DMS114 treated with DMSO at 0.1 percent for 48 hours (cell line): ENCODE measurements around the gene KCNQ1.

Experiments used
- DNase-seq: peaks from one replicate; lab custom pipeline; 2025; ENCODE audit not compliant: unreplicated experiment; lab: John Stamatoyannopoulos, UW

The KCNQ1 gene

GRCh38 chr11:2887515-2888195 is 442.8 kb downstream of the KCNQ1 start:
- DNase-seq: no peak

DNA sequence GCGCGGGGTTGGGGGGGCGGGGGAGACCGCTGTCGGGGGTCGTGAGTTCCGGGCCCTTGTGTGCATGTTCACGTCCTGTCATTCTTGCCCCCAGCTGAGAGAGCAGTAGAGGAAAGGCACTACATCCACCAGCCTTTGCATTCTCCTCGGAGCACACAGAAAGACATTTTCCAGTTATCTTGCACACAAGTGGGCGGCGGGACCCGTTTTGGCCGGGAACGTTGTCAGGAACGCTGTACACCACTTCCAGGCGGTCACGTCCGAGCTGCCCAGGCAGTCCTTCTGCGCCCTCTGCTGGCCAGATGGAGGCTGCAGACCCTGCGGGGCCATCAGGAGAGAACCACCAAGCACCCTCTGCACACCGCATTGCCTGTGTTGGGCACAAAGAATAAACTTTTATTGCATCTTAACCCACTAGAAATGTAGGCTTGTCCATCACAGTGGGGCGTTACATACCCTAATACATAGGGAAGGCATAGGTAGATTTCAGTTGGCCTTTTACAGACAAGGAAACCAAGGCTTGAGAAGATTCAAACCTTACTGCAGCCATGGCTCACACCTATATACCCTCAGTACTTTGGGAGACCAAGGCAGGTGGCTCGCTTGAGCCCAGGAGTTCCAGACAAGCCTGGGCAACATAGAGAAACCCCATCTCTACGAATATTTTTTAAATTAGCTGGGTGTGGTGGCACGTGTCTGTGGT is 443.6 kb downstream of the KCNQ1 start:
- peak; percentile 47 for DNase-seq

- DNase-seq: no peak
Observed at GRCh38 chr11:2889362-2890273, 444.8 kb downstream of the KCNQ1 start.

DNA sequence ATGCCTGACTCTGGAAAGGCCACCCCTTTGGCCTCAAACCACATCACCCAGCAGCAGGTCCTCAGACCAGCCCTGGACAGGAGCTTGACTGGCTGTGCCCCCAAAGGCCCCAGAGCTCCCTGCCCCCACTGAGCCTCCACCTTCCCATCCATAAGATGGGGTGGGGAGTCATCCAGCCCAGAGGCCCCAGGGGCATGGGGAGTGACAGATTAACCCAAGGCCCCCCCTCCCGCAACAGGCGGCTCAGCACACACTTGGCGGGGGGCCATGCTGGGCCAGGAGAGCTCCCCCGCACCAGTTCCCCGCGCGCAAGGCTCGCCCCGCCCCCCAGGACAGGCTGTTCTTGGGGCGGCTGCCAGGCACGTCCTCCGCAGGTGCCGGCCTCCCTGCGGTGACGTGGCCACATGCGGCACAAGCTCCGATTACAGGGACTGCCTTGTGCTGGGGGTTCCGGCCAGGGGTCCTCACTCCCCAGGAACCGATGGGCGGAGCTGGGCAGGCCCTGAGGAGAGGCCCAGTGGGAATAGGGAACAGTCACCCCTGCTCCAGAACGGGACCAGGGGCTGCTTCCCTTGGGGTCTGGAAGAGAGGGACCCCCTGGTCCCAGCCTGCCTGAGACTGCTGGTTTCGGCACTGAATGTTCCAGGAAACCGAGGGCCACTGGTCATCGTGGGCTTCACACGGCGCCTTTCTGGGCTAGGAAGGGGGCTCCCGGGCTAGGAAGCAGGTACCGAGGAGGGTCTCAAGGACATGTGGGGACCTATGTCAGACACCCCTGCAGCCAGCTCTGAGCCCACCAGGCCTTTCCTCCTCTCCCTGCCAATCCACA is 445.9 kb downstream of the KCNQ1 start:
- DNase-seq: no peak

- no peak for DNase-seq
Observed at GRCh38 chr11:2891326-2892214, 446.8 kb downstream of the KCNQ1 start.

- DNase-seq: no peak
Observed at GRCh38 chr11:2892215-2892966, 447.6 kb downstream of the KCNQ1 start.

- no peak for DNase-seq
Observed at GRCh38 chr11:2892967-2893528, 448.2 kb downstream of the KCNQ1 start.

DNA sequence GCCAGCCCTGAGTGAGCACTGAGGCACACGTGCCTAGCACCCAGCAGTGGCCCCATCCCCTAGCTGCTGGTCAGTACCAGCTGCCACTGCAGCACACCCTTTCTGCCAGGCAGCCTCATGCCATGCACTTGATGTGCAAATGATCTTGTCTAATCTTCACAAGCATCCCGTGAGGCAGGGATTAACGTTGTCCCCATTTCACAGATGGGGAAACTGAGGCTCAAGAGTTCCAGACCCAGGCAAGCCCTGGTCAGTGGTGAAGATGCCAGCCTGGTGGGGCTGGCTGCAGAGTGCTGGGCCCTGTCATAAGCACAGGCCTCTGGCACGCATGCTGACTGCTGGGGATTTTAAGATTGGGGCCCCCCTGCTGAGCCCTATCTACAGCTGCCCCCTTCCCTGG is 449.1 kb downstream of the KCNQ1 start:
- no peak for DNase-seq

GRCh38 chr11:2896047-2896446 is 451.2 kb downstream of the KCNQ1 start:
- no peak for DNase-seq

DNA sequence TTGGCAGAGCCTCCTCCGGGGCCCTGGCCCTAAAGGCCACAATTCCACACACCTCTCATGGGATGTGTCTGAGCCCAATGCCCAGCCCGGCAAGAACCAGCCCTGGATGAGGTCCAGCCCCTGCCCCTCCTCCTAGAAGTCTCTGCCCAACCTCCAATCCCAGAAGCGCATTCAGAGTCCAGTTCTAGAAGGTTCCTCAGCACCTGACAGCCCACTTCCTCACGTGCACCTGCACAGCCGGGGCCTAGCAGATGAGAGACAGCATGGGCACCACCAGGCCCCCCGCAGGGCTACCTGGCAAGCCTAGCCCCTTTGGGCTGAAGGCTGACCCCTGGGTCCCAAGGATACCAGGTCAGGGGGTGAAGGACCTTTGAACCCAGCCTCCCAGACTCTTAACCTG is 452.2 kb downstream of the KCNQ1 start:
- no peak for DNase-seq

GRCh38 chr11:2898366-2899079 is 453.7 kb downstream of the KCNQ1 start:
- no peak for DNase-seq
